ENCODE data around the gene BCL11B. TPM values are rescaled to one million over a fixed set of nuclear protein-coding genes. Genes with fewer than 3 reads are reported as not detected.

Gene BCL11B
- total RNA-seq, 1 donor from 2014 or later = 0.67 TPM

- peak; percentile 81 for DNase-seq (ENCODE audit: low spot score)
Measured at GRCh38 chr14:99256483-99256874, 15.5 kb downstream of the BCL11B start.

- peak; percentile 71 for DNase-seq (ENCODE audit: low spot score)
Measured at GRCh38 chr14:99255621-99256482, 16.1 kb downstream of the BCL11B start.

- peak; percentile 88 for DNase-seq (ENCODE audit: low spot score)
Measured at GRCh38 chr14:99254328-99255009, 17.5 kb downstream of the BCL11B start.

GRCh38 chr14:99253890-99254289, 18.1 kb downstream of the BCL11B start:
- DNase-seq (ENCODE audit: low spot score) = peak; percentile 53

- DNase-seq (ENCODE audit: low spot score) = peak; percentile 45
Measured at GRCh38 chr14:99252940-99253868, 18.8 kb downstream of the BCL11B start.

- no peak for DNase-seq (ENCODE audit: low spot score)
Measured at GRCh38 chr14:99252443-99252939, 19.5 kb downstream of the BCL11B start.

GRCh38 chr14:99251721-99252120, 20.3 kb downstream of the BCL11B start:
- DNase-seq (ENCODE audit: low spot score) = no peak

GRCh38 chr14:99250636-99251208, 21.3 kb downstream of the BCL11B start:
- no peak for DNase-seq (ENCODE audit: low spot score)

- no peak for DNase-seq (ENCODE audit: low spot score)
Measured at GRCh38 chr14:99249389-99249788, 22.6 kb downstream of the BCL11B start.

GRCh38 chr14:99248761-99249171, 23.2 kb downstream of the BCL11B start:
- no peak for DNase-seq (ENCODE audit: low spot score)

GRCh38 chr14:99247772-99248171, 24.2 kb downstream of the BCL11B start:
- DNase-seq (ENCODE audit: low spot score) = no peak

GRCh38 chr14:99247101-99247729, 24.8 kb downstream of the BCL11B start:
- DNase-seq (ENCODE audit: low spot score) = no peak

GRCh38 chr14:99246536-99247097, 25.4 kb downstream of the BCL11B start:
- no peak for DNase-seq (ENCODE audit: low spot score)

GRCh38 chr14:99245564-99246511, 26.2 kb downstream of the BCL11B start:
- DNase-seq (ENCODE audit: low spot score) = no peak

GRCh38 chr14:99244941-99245563, 26.9 kb downstream of the BCL11B start:
- no peak for DNase-seq (ENCODE audit: low spot score)

GRCh38 chr14:99244367-99244901, 27.6 kb downstream of the BCL11B start:
- no peak for DNase-seq (ENCODE audit: low spot score)

GRCh38 chr14:99242816-99243721, 28.9 kb downstream of the BCL11B start:
- DNase-seq (ENCODE audit: low spot score) = no peak
